Measurements from ENCODE around the gene NOP9.

Gene NOP9

GRCh38 chr14:24299255-24300191, at the start of gene NOP9, which contains the start of gene DHRS1:
NOP9 (plus strand) TSS chr14:24299850; CDS start chr14:24299955, 105 bp downstream.
DHRS1 (minus strand) TSS chr14:24299780; CDS start chr14:24299106, 674 bp downstream.
- DNase-seq (ENCODE audit: low read depth in 3 of 3, low spot score in 1 of 3) = peak; percentile 70 to 96 (median 84)

- DNase-seq (ENCODE audit: low read depth in 3 of 3, low spot score in 1 of 3) = no peak
These were observed 49.3 kb upstream of the NOP9 start for GRCh38 chr14:24250354-24250753.

- DNase-seq (ENCODE audit: low read depth in 3 of 3, low spot score in 1 of 3) = no peak
These were observed 47.8 kb upstream of the NOP9 start for GRCh38 chr14:24251880-24252288.

- no peak for DNase-seq (ENCODE audit: low read depth in 3 of 3, low spot score in 1 of 3)
These were observed 47.1 kb upstream of the NOP9 start for GRCh38 chr14:24252289-24253124.

- no peak for DNase-seq (ENCODE audit: low read depth in 3 of 3, low spot score in 1 of 3)
These were observed 45.7 kb upstream of the NOP9 start for GRCh38 chr14:24253936-24254335.

- no peak for DNase-seq (ENCODE audit: low read depth in 3 of 3, low spot score in 1 of 3)
These were observed 44.8 kb upstream of the NOP9 start for GRCh38 chr14:24254630-24255392.

DNA sequence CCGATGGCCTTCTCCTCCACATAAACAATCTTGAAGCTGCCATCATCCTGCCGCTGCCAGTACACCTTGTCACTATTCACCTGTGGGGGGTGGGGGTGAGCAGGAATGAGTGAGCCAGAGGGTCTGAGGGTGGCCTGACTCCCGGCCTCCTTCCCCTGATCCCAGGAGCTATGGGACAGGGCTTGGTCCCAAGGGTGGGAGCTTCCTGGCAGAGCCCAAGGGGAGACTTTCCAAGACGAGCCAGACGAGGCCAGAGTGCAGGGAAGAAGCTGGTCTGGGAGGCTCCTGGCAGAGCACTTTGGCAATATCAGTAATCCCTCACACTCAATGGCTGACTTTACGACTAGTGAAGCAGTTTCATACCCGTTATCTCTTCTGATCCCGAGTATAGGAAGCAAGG, 44.2 kb upstream of the NOP9 start:
- no peak for DNase-seq (ENCODE audit: low read depth in 3 of 3, low spot score in 1 of 3)

DNA sequence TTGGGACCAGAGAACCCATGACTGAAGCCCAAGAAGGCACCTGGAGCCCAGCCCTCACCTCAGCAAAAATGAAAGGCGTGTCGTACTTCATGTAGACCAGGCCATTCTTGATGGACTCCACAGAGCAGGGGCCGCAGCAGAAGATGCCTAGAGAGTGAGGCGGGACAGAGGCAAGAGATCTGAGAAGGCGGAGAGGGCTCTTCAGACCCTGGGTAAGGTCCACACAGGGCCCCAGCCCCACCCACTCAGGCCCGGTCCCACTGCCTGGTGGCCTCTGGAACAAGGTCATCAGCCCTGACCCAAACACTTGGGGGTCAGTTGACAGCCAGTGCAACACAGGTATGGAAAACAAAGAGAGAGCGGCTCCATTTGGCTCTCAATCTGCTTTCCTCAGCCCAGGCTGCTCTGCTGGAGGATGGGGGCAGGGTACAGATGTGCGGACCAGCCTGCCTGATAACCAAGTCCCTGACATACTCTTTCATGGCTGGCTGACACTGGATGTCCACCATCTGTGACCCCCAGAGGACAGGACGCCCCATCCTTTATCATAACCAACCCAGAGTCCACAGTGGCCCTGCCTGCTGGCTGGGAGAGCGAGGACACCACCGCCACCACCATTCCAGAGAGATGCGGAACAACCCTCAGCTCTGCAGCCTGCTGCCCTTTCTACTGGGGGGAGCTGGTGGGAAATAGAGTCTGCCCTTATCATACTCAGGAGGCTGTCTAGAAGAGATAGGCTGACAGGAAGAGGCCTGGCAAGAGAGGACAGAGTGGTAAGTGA, 43.5 kb upstream of the NOP9 start:
- no peak for DNase-seq (ENCODE audit: low read depth in 3 of 3, low spot score in 1 of 3)

DNA sequence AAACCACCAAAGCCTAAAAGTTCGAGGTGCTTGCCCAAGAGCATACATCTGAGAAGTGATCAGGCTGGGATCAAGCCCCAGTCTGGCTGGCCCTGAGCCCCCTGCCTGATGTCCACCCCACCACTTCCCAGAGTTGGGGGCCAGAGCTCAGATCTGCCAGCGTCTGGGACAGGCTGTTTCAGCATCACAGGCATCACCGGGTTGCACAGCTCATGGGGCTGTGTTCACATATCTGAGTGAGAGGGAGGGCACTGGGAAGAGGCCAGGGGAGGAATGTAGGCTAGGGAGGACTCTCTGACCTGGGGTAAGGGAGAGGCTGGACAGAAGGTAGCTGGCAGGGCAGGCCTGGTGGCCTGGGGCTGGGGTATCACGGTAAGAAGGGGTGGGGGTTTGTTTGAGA, 42.7 kb upstream of the NOP9 start:
- no peak for DNase-seq (ENCODE audit: low read depth in 3 of 3, low spot score in 1 of 3)

- no peak for DNase-seq (ENCODE audit: low read depth in 3 of 3, low spot score in 1 of 3)
These were observed 41.5 kb upstream of the NOP9 start for GRCh38 chr14:24258119-24258518.

GRCh38 chr14:24258548-24259265, 40.9 kb upstream of the NOP9 start:
- no peak for DNase-seq (ENCODE audit: low read depth in 3 of 3, low spot score in 1 of 3)

GRCh38 chr14:24259282-24260025, 40.2 kb upstream of the NOP9 start:
- no peak for DNase-seq (ENCODE audit: low read depth in 3 of 3, low spot score in 1 of 3)

- DNase-seq (ENCODE audit: low read depth in 3 of 3, low spot score in 1 of 3) = no peak
These were observed 39.4 kb upstream of the NOP9 start for GRCh38 chr14:24260026-24260779.

- DNase-seq (ENCODE audit: low read depth in 3 of 3, low spot score in 1 of 3) = no peak
These were observed 38.9 kb upstream of the NOP9 start for GRCh38 chr14:24260780-24261157.

- no peak for DNase-seq (ENCODE audit: low read depth in 3 of 3, low spot score in 1 of 3)
These were observed 38.2 kb upstream of the NOP9 start for GRCh38 chr14:24261256-24261968.

GRCh38 chr14:24261969-24262327, 37.7 kb upstream of the NOP9 start:
- no peak for DNase-seq (ENCODE audit: low read depth in 3 of 3, low spot score in 1 of 3)

- DNase-seq (ENCODE audit: low read depth in 3 of 3, low spot score in 1 of 3) = no peak
These were observed 36.6 kb upstream of the NOP9 start, which contains the start of gene TGM1 for GRCh38 chr14:24262821-24263733. TGM1 (minus strand) TSS chr14:24263177; CDS start chr14:24262352, 825 bp downstream.

All from stimulated activated CD4-positive, alpha-beta T cell treated with anti-CD3 and anti-CD28 coated beads, TNF-alpha, amount 100 ng/mL, for 1 hour (primary cell).